Progenitor cell of endocrine pancreas (in vitro differentiated cells): ENCODE data around the gene ADAMTS9. TPM values are rescaled to one million over a fixed set of nuclear protein-coding genes. Genes with fewer than 3 reads are reported as not detected.

ENCODE experiments used
- DNase-seq: peaks from one replicate; pipeline ENCODE4 v3.0.0; 2021; ENCODE audit warnings: low spot score; ENCODE audit not compliant: unreplicated experiment
- H3K27ac Mint-ChIP-seq: 2 replicates; pipeline ENCODE4 v1.8.0; 2021; ENCODE audit warnings: mild to moderate bottlenecking, moderate library complexity, mixed read lengths
- H3K27me3 Mint-ChIP-seq: 2 replicates; pipeline ENCODE4 v1.8.0; 2021; ENCODE audit warnings: mixed read lengths
- H3K36me3 Mint-ChIP-seq: 2 replicates; pipeline ENCODE4 v1.8.0; 2022; ENCODE audit warnings: mixed read lengths; ENCODE audit not compliant: insufficient read depth
- H3K4me1 Mint-ChIP-seq: 2 replicates; pipeline ENCODE4 v1.8.0; 2021; ENCODE audit warnings: low read depth, mixed read lengths
- H3K4me3 Mint-ChIP-seq: 2 replicates; pipeline ENCODE4 v1.8.0; 2021; ENCODE audit warnings: low read depth, mild to moderate bottlenecking, moderate library complexity, mixed read lengths
- H3K9me3 Mint-ChIP-seq: 2 replicates; pipeline ENCODE4 v1.8.0; 2021; ENCODE audit warnings: low read depth, mixed read lengths
- total RNA-seq: library from RNA; stranded (reverse); gene quantifications from 2 replicates; pipeline ENCODE4 v1.2.1, GENCODE V29; 2021
- TF ChIP-seq, protein P1 (sequence below): fragments of 200-600 bp; sonication (generic); IDR thresholded peaks from one replicate; pipeline ENCODE4 v1.5.0; 2021; ENCODE audit warnings: antibody characterized with exemption, mild to moderate bottlenecking; ENCODE audit not compliant: unreplicated experiment

Gene ADAMTS9
- total RNA-seq, 1 donor from 2014 or later = 54.2 TPM

DNA sequence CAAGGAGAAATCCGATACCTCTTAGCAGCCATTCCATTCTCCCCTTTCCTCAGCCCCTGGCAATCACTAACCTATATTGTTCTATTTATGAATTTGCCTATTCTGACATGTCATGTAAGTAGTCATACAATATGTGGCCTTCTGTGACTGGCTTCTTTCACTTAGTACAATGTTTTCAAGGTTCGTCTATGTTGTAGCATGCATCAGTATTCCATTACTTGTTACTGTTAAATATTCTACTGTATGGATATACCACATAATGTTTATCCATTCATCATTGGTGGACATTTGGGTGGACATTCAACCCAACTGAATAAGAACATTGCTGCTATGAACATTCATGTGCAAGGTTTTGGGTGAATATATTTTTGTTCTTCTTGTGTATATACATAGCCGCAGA lies 23.4 kb downstream of the ADAMTS9 start:
- no peak overlapping the region for H3K27ac Mint-ChIP-seq
- peaks cover 3% of the 10 kb centered on the region for H3K4me1 Mint-ChIP-seq
- TF ChIP-seq, protein P1, sequence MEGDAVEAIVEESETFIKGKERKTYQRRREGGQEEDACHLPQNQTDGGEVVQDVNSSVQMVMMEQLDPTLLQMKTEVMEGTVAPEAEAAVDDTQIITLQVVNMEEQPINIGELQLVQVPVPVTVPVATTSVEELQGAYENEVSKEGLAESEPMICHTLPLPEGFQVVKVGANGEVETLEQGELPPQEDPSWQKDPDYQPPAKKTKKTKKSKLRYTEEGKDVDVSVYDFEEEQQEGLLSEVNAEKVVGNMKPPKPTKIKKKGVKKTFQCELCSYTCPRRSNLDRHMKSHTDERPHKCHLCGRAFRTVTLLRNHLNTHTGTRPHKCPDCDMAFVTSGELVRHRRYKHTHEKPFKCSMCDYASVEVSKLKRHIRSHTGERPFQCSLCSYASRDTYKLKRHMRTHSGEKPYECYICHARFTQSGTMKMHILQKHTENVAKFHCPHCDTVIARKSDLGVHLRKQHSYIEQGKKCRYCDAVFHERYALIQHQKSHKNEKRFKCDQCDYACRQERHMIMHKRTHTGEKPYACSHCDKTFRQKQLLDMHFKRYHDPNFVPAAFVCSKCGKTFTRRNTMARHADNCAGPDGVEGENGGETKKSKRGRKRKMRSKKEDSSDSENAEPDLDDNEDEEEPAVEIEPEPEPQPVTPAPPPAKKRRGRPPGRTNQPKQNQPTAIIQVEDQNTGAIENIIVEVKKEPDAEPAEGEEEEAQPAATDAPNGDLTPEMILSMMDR = no peak
- no peak for DNase-seq
- peaks cover 33% of the 10 kb centered on the region for H3K36me3 Mint-ChIP-seq
- H3K9me3 Mint-ChIP-seq = peaks cover 15% of the 10 kb centered on the region
- no peak overlapping the region for H3K4me3 Mint-ChIP-seq
- no peaks in the 10 kb centered on the region for H3K27me3 Mint-ChIP-seq

GRCh38 chr3:64659617-64659978 lies 28.2 kb downstream of the ADAMTS9 start:
- Mint-ChIP-seq H3K4me1 (peaks cover 3% of the 10 kb centered on the region), H3K9me3 (peaks cover 11% of the 10 kb centered on the region), H3K27me3 (no peaks in the 10 kb centered on the region), H3K27ac (no peak overlapping the region), H3K36me3 (peaks cover 45% of the 10 kb centered on the region), H3K4me3 (no peak overlapping the region)
- no peak for DNase-seq
- TF ChIP-seq, protein P1 = no peak

DNA sequence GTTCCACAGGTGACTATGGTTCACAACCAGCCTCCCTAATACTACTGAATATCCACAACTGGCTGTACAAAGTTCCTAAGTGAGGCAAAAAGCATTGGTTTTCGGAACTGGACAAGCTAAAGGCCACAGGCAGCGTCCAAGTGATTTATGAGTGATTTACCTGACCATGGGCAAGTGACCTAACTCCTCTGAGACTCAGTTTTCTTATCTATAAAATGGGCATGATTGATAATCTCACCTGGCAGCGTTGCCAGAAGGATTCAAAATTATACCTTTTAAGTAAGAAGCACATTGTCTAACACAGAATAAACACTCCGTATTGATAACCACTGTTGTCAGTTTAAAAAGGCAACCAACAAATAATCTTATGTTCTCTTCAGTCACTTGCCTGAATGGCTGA lies 29.8 kb downstream of the ADAMTS9 start:
- peaks cover 3% of the 10 kb centered on the region for H3K4me1 Mint-ChIP-seq

DNA sequence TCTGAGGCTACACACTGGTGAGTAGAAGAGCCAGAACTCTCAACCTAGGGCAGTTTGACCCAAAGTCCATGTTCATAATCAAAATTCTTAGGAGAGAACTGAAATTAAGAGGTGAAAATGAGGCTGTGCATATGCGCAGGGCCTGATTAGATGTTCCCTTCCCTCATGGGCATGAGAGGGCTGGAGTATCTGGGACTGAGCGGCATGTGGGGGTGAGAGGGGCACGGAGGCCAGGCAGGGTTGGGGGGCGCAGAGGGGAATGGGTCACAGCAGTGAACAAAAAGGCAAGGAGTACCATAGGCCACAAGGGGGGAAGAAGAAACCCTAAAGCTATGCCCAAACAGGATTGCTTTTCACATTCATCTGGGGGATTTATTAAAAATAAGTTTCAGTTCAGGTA lies 31.3 kb downstream of the ADAMTS9 start:
- TF ChIP-seq, protein P1 = no peak
- Mint-ChIP-seq H3K27me3 (no peaks in the 10 kb centered on the region), H3K27ac (peak overlapping the region; percentile 27), H3K4me1 (peaks cover 3% of the 10 kb centered on the region), H3K36me3 (peaks cover 34% of the 10 kb centered on the region), H3K4me3 (no peak overlapping the region), H3K9me3 (no peaks in the 10 kb centered on the region)
- no peak for DNase-seq

More for the DNA sequence above, 29.8 kb downstream of the ADAMTS9 start:
- Mint-ChIP-seq H3K9me3 (peaks cover 8% of the 10 kb centered on the region), H3K27me3 (no peaks in the 10 kb centered on the region), H3K27ac (no peak overlapping the region), H3K36me3 (peaks cover 44% of the 10 kb centered on the region), H3K4me3 (no peak overlapping the region)
- no peak for DNase-seq
- TF ChIP-seq, protein P1 = no peak

DNA sequence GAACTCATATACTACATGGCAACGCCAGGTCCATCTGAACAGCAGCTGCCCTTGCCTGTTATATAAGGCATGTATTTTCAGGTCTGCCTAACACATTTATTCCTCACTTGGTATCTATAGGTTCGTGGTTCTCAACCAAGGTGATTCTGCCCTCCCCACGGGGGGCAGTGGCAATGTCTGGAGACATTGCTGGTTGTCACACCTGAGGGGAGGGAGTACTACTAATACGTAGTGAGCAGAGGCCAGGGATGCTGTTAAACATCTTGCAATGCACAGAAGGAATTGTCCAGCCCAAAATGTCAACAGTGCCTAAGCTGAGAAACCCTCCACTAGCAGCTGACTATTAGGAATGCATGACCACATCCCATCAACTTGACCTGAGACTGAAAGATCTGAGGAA lies 32.6 kb downstream of the ADAMTS9 start:
- DNase-seq = no peak
- Mint-ChIP-seq H3K4me1 (peaks cover 12% of the 10 kb centered on the region), H3K4me3 (no peak overlapping the region), H3K27me3 (no peaks in the 10 kb centered on the region), H3K36me3 (peaks cover 37% of the 10 kb centered on the region), H3K27ac (no peak overlapping the region), H3K9me3 (peaks cover 1% of the 10 kb centered on the region)
- TF ChIP-seq, protein P1 = no peak
